SKM-1 (cell line): ENCODE measurements around the gene TUBB6.

ENCODE experiments used
- DNase-seq: peaks from one replicate; lab custom pipeline; 2025; ENCODE audit not compliant: unreplicated experiment; lab: John Stamatoyannopoulos, UW

The TUBB6 gene

GRCh38 chr18:12290086-12290485, 18.0 kb upstream of the TUBB6 start:
- DNase-seq, result no peak

- DNase-seq, result no peak
Observed at GRCh38 chr18:12291161-12291560, 16.9 kb upstream of the TUBB6 start.

- no peak for DNase-seq
Observed at GRCh38 chr18:12291690-12292089, 16.4 kb upstream of the TUBB6 start.

GRCh38 chr18:12293831-12294230, 14.2 kb upstream of the TUBB6 start:
- no peak for DNase-seq

- DNase-seq, result no peak
Observed at GRCh38 chr18:12295389-12296086, 12.5 kb upstream of the TUBB6 start.

GRCh38 chr18:12296087-12296403, 12.0 kb upstream of the TUBB6 start:
- no peak for DNase-seq

GRCh38 chr18:12296457-12296856, 11.6 kb upstream of the TUBB6 start:
- DNase-seq, result no peak

- DNase-seq, result no peak
Observed at GRCh38 chr18:12299862-12300261, 8.2 kb upstream of the TUBB6 start.

GRCh38 chr18:12301263-12302005, 6.6 kb upstream of the TUBB6 start:
- DNase-seq, result no peak

- no peak for DNase-seq
Observed at GRCh38 chr18:12302391-12303147, 5.5 kb upstream of the TUBB6 start.

- no peak for DNase-seq
Observed at GRCh38 chr18:12304351-12305210, 3.5 kb upstream of the TUBB6 start.

- DNase-seq, result no peak
Observed at GRCh38 chr18:12305211-12305610, 2.8 kb upstream of the TUBB6 start.

GRCh38 chr18:12305930-12306629, 2.0 kb upstream of the TUBB6 start:
- no peak for DNase-seq

- no peak for DNase-seq
Observed at GRCh38 chr18:12306752-12307700, 1.0 kb upstream of the TUBB6 start.

GRCh38 chr18:12308386-12309100, 502 bp downstream of the TUBB6 start:
- DNase-seq, result peak; percentile 23

GRCh38 chr18:12309683-12310198, 1.7 kb downstream of the TUBB6 start:
- DNase-seq, result no peak

GRCh38 chr18:12310762-12311161, 2.7 kb downstream of the TUBB6 start:
- DNase-seq, result no peak

- DNase-seq, result no peak
Observed at GRCh38 chr18:12312976-12313375, 4.9 kb downstream of the TUBB6 start.
